HepG2 (cell line): ENCODE data around the gene BSX.

Source experiments
- CAMTA2 ChIP-seq: sonication (generic); formaldehyde crosslinking; IDR thresholded peaks from 2 replicates; pipeline ENCODE4 v1.4.0; 2020; ENCODE audit warnings: mild to moderate bottlenecking, missing genetic modification reagents, borderline replicate concordance
- CHD4 ChIP-seq: fragments of 200-600 bp; sonication (generic); IDR thresholded peaks from 2 replicates; pipeline ENCODE4 v1.7.0; 2017; ENCODE audit warnings: mild to moderate bottlenecking, low read length, borderline replicate concordance
- SP2 ChIP-seq: sonication (generic); formaldehyde crosslinking; IDR thresholded peaks from 2 replicates; pipeline ENCODE4 v1.5.1; 2020; ENCODE audit warnings: mild to moderate bottlenecking, missing genetic modification reagents
- TF ChIP-seq, protein P1 (sequence below): sonication (generic); formaldehyde crosslinking; conservative IDR thresholded peaks from 2 replicates; pipeline ENCODE4 v1.8.1; 2023; ENCODE audit warnings: missing genetic modification reagents

DNA sequence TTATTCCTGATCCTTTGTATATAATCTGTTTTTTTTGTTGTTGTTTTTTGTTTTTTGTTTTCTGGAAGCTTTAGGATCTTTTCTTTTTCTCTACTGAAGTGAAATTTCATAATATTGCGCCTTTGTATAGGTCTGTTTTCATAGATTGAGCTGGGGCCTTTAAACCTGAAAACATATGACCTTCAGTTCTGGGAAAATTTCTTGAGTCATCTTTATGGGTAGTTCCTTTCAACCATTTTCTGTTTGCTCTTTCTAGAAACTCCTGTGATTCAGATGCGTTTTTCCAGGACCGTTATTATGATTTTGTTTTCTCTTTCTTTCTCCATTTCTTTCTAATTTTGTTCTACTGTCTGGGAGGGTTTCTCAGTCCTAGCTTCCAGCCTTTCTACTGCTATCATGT, 43.7 kb downstream of the BSX start:
- TF ChIP-seq CHD4 (no peak), CAMTA2 (no peak), SP2 (CRISPR knock-in tag) (no peak)
- TF ChIP-seq, protein P1, sequence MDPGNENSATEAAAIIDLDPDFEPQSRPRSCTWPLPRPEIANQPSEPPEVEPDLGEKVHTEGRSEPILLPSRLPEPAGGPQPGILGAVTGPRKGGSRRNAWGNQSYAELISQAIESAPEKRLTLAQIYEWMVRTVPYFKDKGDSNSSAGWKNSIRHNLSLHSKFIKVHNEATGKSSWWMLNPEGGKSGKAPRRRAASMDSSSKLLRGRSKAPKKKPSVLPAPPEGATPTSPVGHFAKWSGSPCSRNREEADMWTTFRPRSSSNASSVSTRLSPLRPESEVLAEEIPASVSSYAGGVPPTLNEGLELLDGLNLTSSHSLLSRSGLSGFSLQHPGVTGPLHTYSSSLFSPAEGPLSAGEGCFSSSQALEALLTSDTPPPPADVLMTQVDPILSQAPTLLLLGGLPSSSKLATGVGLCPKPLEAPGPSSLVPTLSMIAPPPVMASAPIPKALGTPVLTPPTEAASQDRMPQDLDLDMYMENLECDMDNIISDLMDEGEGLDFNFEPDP, result no peak
